NT2/D1 (cell line): Measurements from ENCODE around the gene LAMB4.

Experiments
- SUZ12 ChIP-seq: IDR thresholded peaks from 2 replicates; pipeline ENCODE4 v1.6.1; 2011; ENCODE audit not compliant: insufficient read length, insufficient read depth; ENCODE audit errors: extremely low read depth
- YY1 ChIP-seq: IDR thresholded peaks from 2 replicates; pipeline ENCODE4 v1.6.1; 2011; ENCODE audit not compliant: insufficient read length, insufficient read depth
- ZNF274 ChIP-seq: IDR thresholded peaks from 2 replicates; pipeline ENCODE4 v1.6.1; 2011; ENCODE audit warnings: mild to moderate bottlenecking, low read depth, low read length

DNA sequence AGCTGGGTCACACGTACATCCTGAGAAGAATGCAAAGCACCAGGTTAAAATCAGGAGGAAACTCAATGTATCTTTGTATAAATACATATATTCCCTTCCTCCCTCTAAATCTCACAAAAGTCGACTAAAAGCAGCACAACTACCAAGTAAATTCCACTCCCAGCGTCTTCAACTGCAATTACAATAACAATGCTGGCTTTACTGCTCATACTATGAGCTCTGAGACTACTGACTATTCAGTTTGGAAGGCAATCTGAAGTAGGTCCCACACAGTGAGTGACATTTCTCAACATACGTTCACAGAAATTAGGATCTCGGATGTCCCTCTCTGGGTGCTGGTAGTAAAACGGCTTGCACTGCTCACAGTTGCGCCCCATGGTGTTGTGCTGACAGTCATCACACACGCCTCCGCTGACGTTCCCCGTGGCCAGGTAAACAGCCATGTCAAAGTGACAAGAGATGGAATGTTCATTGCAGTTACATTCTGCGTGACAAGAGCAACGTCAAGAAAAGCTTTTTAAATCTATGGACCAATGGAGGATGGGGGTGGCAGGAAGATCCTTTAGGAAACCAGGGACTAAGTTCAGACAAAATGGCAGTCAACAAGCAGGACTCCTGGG, 154.7 kb downstream of the LAMB4 start:
- no peak for TF ChIP-seq SUZ12
- TF ChIP-seq YY1: no peak
- no peak for TF ChIP-seq ZNF274
